Measurements from ENCODE around the gene PTPRE.

DNA sequence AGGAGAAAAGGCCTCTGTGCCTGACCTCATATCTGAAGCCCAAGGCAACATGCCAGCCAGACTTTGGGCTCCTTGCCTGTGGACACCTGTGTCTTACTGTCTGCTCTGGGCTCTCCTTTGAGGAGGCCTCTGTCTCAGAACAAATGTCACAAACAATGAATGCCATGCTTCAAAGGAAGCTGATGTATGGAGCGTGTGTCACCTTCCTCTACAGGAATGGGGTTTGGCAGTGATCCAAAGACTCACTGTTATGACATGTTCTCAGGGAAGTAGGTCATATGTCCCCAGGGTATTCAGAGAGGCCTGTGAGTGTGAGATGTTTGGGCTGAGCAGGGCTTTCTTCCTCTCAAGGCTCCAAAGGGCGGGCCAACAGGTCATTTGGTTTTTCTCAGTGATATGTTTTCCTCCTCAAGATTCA lies 38.4 kb downstream of the PTPRE start:
- TF ChIP-seq, protein P1, sequence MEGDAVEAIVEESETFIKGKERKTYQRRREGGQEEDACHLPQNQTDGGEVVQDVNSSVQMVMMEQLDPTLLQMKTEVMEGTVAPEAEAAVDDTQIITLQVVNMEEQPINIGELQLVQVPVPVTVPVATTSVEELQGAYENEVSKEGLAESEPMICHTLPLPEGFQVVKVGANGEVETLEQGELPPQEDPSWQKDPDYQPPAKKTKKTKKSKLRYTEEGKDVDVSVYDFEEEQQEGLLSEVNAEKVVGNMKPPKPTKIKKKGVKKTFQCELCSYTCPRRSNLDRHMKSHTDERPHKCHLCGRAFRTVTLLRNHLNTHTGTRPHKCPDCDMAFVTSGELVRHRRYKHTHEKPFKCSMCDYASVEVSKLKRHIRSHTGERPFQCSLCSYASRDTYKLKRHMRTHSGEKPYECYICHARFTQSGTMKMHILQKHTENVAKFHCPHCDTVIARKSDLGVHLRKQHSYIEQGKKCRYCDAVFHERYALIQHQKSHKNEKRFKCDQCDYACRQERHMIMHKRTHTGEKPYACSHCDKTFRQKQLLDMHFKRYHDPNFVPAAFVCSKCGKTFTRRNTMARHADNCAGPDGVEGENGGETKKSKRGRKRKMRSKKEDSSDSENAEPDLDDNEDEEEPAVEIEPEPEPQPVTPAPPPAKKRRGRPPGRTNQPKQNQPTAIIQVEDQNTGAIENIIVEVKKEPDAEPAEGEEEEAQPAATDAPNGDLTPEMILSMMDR (optimal IDR thresholded peaks at IDR 0.05 in 1 of 3, IDR thresholded peaks at IDR 0.05 in 1 of 3, conservative IDR thresholded peaks at IDR 0.05 in 1 of 3; ENCODE audit: extremely low read depth in 1 of 3, insufficient read depth in 2 of 3, low read length in 3 of 3), result no peak
- no peak for TF ChIP-seq EZH2 (IDR thresholded peaks at IDR 0.05; ENCODE audit: low read length)

Measured in keratinocyte (primary cell).